GM18861 (cell line): Measurements from ENCODE around the gene RNF113B.

Source experiments
- ATAC-seq: cut with Tn5 transposase; IDR thresholded peaks from one replicate; pipeline ENCODE4 v1.9.1; 2021; ENCODE audit not compliant: unreplicated experiment

RNF113B gene

DNA sequence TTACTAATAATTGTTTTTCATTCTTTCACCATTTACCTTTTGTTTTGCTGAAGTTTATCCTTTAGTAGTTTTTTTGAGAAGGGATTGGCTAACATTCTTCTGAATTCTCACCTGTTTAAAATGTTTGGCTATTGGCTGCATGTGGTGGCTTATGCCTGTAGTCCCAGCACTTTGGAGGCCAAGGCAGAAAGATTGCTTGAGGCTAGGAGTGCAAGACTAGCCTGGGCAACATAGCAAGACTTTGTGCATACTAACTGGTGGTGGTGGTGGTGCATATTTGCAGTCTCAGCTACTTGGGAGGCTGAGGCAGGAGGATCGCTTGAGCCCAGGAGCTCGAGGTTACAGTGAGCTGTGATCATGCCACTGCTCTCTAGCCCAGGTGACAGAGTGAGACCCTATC is 27.5 kb upstream of the RNF113B start:
- no peak for ATAC-seq

DNA sequence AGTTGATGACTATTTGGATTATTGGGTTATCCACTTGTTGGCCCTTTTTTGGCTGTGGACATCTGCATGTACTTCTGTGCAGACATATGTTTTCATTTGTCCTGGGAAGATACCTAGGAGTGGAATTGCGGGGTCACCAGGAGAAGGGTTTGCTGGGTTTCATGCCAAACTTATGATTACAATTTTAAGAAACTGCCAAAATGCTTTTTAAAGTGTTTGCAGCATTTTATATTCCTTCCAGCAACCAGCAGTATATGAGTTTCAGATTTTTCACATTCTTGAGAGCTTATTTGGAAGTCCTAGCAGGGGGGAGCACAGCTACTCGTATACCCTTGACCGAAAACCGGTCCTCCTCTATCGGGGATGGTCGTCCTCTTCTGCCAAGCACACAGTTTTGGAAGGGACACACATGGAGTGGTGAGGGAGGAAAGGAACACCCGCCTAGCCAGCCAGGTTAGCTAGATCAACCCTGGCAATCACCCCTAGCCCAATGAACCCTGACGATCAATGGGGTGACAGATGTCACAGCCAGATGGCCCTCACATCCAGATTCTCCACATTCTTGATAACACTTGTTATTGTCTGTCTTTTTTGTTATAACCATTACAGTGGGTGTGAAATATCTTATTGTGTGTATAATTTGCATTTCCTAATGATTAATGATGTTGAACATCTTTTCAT is 26.7 kb upstream of the RNF113B start:
- no peak for ATAC-seq

DNA sequence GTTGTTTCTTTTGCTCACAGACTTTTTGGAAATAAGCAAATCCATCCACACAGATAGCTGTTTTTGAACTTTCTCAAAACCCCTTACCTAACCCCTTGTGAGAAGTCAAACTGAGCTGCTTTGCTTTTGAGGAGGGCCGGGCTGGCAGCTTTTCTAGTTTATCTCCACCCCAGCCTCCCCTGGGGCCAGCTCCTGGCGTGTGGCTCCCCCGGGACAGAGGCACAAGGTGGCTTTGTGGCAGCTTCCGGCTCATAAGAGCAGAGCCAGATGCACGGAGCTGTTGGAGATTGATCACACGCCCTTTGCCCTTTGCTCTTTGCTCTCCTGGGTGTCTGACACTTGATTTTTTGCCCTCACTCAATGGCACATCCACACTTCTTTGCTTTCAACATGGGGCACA is 24.9 kb upstream of the RNF113B start:
- ATAC-seq = no peak

DNA sequence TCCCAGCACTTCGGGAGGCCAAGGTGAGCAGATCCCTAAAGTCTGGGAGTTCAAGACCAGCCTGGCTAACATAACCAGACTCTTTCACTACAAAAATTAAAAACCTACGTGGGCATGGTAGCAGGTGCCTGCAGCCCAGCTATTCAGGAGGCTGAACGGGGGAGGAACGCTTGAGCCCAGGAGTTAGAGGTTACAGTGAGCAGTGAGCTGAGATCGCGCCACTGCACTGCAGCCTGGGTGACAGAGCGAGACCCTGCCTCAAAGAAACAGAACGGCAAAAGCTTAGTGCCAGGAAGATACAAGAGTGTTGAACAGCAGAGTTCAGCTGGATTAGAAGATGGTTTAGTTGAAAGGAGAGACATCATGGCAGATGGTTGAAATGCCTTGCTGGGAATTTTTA is 24.1 kb upstream of the RNF113B start:
- ATAC-seq = no peak

DNA sequence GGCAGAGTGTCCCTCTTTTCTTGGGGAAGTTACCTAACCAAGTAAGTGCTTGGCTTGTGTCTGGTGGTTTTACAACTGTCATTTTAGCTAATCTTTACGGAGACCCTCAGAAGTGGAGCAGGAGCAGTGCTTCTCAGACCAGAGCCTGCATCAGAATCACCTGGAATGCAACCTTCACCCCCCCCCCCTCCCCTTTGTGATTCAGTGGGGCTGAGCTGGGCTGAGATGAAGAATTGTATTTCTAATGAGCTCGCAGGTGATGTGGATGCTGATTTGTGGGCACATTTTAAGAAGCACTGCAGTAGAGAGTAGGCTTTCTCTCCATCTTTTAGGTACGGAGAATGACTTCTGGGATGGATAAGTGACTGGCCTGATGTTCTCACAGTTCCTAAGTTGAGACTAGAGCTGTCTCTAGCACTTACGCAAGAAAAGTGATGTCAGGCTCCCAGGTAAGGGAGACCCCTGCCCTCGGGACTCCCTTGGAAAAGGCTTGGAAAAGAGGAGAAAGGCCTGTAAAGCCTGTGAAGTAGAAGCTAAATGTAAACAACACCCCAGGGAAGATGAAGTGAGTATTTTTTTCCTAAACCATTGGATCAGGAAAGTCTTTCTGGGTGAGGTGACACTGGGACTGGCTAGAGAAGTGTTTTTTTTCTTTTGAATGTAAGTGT is 23.3 kb upstream of the RNF113B start:
- no peak for ATAC-seq

DNA sequence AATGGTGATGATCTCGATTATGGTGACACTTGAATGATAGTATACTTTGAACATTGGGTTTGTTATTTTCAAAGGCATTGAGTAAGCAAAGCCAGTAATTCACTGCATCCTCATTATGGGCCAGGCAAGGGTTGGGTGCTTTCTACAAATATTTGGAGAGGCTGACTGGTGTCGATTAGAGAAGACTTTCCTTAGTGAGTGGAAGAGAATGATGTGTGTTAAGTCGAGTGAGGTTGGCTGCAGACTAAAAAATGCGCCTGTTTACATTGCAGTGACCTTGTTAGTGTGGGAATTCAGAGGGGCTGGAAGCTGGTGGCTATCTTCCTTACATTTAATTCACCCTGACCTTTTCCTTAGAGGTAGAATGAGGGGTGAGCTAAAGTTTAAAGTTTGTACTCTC is 22.4 kb upstream of the RNF113B start:
- no peak for ATAC-seq

DNA sequence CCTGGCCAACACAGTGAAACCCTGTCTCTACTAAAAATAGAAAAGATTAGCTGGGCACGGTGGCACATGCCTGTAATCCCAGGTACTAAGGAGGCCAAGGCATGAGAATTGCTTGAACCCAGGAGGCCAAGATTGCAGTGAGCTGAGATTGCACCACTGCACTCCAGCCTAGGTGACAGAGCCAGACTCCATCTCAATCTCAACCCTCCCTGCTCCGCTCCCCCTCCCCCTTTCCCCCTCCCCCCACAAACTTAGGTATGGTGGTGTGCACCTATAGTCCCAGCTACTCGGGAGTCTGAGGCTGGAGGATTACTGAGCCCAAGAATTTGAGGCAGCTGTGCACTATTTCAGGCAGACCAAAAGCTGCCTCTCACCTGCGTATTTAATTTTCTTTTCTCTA is 21.6 kb upstream of the RNF113B start:
- no peak for ATAC-seq

DNA sequence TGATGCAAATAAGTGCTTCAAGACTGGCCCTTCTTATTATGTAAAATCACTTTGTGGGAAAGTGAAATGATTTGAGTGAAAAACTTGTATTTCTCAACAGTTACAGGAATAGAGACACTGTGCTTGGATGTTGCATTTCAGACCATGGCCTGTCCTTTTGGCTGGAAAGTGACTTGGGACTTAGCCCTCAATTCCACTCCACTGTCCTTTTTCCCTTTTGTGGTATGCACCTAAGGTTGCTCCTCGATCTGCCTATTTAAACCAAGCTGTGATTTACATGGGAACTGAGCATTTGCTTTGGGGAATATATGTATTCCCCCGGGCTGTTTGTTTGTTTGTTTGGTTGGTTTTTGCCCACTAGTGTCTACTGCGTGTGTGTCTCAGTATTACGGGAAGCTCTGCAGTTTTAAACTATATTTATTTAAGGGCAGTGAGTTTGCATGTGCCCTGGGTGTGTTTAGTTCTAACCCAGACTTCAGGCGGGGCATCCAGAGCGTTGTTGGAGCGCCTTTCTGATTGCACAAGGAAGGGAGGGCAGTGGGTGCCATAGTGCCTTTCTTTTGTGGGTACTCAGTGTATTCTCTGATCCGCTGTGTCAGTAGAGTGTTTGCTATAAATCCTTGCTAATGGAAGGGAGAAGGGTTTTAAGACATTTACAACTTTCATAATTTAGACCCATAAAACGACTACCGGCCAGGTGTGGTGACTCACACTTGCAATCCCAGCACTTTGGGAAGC is 18.2 kb upstream of the RNF113B start:
- ATAC-seq = no peak

DNA sequence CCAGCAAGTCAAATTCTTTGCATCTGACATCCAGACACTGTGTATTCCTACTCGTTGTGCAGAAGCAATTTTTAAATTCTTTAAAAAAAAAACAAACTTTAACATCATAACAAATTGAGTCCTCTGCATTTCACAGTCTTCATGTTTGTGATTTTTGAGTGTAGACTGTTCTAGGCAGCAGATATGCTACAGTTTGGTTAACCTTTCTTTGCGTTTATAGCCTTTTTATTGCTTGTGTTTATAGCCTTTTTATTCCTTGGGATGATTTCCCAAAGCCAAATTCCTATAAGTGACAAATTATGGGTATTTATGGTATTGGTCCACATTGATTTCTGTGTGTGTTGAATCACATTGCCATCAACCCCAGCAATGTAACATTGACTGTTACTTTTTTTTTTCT is 14.9 kb upstream of the RNF113B start:
- no peak for ATAC-seq

DNA sequence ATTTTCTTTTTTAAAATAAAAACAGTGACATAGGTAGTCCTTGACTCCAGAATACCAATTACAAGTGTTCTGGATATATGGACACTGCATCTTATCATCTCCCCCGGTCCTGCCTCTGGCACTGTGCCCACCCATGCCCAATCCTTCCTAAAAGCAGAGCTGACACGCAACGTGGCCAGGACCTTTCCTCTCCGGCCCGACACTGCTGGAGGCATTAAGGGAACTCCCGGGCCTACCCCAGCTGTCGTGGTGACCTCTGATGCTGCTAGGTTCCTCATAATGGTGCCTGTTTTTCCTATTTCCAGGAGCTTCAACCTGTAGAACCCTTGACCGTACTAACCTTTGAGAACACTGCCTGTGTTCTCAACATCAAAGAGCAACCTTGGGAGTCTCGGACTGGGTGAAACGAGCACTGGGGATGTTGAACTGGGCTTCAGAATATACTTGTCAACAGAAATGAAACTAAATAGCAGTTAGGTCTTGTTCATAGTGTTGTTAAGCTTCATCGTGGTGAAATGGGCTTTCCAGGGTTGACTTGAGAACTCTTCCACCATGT is 13.9 kb upstream of the RNF113B start:
- ATAC-seq = no peak

DNA sequence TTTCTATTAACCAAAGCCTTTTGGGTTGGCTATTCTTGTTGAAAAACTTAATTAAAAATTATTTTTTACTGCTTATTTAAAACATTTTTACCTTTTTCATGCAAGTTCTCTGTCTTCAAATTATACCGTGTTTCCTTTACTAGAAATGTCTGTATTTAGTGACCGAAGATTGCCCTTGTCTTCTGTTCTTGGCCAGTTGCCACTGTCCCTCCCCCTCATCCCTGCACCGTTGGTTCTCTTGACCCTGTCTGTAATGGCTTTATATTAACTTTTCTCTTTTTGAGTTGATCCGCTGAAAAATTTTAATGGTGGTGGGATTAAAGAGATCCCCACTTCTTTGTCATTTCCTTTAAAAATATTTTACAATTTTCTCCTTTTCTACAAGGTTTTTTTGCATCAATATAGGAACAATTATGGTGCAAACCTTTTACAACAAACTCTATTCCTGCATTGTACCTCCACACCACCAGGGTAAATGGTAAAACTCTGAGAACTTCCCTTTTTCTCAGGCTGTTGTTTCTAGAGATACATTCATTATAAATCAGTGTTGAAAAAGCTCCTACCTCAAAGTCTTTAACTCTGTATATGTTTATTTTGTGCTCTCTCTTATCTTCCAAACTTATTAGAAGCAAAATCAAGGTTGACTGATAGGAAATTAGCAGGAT is 12.9 kb upstream of the RNF113B start:
- no peak for ATAC-seq

DNA sequence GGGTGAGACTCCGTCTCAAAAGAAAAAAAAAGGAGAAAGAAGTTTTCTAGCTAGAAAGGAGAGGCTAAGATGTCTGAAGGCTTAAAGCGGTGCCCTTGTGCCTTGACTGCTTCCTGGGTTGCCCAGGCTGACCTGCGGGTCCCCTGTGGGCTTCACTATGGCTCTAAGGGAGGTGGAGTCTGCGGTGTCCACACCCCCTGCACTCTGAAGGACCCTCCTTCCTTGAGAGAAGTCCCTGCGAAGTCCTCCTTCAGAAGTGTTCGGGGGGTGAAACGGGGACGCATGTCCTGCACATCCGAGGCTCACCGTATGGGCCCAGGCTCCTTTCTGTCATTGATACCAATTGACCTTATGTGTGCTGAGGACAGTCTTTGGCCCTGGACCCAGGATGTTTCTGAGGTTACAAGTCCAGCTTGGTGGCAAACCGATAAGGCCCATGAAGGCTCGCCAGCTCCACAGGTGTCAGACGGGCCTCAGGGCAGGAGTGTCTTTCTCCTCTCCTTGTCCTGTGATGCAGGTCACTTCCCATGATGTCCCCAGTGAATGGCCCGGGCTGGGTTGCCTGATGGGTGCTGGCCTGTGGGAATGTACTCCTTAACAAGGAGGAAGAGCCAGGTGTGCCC is 11.6 kb upstream of the RNF113B start:
- ATAC-seq = no peak

DNA sequence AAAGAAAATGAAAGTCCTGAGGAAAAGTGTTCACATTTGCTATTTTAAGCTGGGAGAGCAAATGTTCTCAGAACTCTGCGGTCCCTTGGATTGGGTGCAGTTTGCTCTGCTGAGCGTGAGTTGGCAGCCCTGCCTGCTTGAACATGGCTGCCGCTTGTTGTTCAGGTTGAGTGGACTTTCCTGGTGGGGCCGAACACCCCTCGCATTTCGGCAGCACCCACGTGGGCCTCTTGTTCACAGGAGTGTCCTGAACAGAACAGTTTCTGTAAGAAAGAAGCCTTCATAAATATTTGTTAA is 10.8 kb upstream of the RNF113B start:
- no peak for ATAC-seq

DNA sequence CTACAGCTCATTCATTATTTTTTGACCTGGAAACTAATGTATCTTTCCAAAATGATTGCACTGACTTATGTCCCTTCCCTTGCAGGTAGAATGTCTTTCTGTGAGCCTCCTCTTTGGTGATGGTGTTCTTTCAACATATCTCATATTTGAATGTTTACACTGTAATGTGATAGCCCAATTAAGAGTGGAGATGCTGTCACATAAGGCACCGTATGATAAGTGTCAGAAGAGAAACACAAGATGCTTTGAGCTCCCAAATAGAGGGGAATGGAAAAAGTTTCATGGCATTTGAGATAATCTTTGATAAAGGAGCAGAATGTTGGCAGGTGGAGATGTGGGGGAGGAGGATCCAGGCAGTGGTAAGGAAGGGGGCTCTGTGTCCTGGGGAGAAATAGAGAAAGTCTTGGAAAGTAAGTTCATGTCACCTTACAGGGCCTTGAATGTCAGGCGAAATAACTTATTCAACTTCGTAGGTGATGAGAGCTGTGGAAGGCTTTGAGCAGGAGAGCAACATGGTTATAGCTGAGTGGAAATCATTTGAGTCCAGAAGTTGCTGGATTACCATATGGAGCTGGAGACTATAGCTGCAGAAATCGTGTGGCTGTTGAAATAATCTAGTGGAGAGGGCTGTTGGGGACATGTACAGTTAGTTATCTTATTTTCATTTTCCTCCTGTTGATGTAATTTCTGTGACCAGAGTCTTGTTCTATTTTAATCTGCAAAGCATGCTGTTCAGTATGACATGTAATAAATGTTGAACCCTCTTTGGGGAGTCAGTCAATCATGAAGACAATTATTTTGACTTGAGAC is 10.3 kb upstream of the RNF113B start:
- ATAC-seq = no peak

DNA sequence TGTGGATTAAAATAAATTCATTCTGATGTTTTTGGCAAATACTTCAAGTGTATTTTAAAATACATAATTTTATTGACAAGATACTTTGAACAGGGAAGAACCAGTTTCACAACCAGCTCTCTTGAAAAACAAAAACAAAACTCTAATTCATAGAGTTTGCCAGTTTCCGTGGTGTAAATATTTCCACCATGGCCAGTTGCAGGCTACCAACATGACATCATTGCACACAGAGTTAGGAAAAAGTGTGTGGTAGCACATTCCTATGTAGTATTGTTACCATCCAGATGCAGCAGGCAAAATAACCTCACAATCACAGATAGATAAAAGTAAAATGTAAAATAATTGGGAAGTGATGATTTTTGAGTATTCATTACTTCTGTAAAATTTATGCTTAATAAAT is 7.7 kb upstream of the RNF113B start:
- no peak for ATAC-seq

DNA sequence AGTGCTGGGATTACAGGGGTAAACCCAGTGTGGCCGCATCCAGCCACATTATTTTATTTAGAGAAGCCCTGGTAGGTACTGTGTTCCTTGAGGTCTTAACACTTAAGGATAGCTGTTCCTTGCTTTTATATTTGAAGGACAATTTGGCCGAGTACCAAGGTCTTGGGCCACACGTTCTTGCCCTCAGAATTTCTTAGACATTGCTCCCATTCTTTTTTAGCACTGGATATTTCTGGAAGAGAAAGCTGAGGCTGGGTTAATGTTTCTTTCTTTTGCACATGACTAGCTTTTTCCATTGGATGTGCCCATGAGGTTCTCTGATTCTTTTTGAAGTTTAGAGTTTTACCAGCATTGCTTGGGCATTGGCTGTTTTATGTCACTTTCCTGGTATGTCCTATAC is 5.5 kb upstream of the RNF113B start:
- ATAC-seq = no peak

DNA sequence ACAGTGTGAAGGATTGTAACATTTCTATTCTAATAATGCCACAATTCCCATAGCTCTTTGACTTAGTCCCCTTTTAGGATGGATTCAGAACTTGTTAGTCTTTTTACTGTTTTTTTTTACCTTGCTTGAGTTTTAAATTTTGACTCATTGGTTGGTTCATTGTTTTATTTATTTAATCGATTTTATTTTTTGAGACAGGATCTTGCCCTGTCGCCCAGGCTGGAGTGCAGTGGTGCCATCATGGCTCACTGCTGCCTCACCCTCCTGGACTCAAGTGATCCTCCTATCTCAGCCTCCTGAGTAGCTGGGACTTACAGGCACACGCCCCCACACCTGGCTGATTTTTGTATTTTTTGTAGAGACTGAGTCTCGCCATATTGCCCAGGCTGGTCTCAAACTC is 5.1 kb upstream of the RNF113B start:
- ATAC-seq = no peak

DNA sequence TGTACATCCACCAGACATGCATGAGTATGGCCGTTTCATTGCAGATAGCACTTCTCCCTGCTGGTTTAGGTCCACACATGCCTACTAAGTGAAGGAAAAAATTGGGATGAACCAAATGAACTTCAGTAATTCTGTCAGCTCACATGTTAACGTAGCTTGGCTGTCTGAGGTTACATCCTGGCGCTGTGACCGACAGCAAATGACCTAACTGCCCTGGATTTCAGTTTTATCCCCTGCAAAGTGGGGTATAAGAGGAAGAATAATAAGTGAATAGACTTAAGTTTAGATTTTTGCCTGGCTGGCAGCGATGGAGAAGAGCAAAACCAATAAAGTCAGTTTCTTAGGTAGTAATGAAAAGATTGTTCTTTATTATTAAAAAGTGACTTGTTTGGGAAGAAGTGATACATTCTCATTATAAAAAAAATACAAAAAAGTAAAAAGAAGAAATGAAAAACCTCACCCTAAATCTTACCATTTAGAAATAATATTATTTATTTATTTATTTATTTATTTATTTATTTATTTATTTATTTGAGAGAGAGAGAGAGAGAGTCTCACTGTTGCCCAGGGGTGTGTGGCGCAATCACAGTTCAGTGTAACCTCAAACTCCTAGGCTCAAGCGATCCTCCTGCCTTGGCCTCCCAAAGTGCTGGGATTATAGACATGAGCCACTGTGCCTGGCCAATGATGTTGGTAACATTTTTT is 4.2 kb upstream of the RNF113B start:
- ATAC-seq = no peak

DNA sequence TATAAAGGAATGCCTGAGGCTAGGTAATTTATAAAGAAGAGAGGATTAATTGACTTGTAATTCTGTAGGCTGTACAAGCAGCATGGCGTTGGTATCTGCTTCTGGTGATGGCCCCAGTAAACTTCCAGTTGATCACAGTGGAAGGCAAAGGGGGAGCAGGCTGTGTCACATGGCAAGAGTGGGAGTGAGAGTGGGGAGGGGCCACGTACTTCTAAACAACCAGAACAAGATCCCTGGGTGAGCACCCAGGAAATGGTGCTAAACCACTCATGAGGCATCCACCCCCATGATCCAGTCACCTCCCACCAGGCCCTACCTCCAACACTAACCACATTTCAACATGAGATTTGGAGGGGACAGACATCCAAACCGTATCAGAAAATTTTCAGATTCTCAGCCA is 3.0 kb upstream of the RNF113B start:
- ATAC-seq = no peak

DNA sequence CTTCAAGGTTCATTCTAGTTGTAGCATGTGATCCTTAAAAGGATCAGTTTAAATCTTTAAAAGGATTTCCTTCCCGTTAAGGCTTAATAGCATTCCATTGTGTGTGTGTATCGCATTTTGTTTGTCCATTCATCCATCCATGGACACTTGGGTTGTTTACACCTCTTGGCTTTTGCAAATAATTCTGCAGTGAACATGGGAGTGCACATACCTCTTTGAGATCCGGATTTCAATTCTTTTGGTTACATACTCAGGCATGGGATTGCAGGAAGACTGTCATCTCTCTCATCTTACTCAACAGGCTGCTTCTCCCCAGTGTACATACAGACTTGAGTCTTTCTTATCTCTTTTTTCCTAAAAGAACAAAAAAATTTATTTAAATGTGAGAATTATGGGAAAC is 1.2 kb downstream of the RNF113B start:
- ATAC-seq = no peak
